GM19043 (cell line): ENCODE results near the gene DLST.

ENCODE experiments used
- ATAC-seq: cut with Tn5 transposase; IDR thresholded peaks from one replicate; pipeline ENCODE4 v1.9.1; 2021; ENCODE audit warnings: low read depth; ENCODE audit not compliant: unreplicated experiment

The DLST gene

DNA sequence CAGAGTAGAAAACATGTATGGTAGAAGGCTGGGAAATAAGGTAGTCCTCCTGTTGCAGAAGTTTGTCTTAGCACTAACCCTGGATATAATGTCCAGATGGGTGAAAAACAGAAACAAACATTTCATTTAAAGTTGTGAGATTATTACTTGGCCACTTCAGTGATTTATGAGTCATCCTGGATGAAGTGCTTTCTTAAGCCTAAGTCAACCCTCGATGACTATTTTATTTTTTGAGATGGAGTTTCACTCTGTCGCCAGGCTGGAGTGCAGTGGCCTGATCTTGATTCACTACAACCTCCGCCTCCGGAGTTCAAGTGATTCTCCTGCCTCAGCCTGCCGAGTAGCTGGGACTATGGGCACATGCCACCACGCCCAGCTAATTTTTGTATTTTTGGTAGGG lies 10.2 kb downstream of the DLST start:
- ATAC-seq, result no peak

DNA sequence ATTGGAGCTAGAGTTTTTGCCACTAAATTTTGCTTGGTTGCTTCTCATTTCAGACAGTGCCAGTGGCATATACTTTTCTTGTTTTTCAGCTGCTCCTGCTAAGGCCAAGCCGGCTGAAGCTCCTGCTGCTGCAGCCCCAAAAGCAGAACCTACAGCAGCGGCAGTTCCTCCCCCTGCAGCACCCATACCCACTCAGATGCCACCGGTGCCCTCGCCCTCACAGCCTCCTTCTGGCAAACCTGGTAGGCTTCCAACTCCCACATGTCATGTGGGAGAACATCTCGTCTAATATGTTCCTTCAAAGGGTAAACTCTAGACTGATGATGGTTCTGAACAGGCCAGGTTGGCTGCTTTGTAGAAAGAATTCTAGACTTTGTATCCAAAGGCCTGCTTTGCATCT lies 11.0 kb downstream of the DLST start:
- no peak for ATAC-seq

- peak; percentile 73 for ATAC-seq
Measured at GRCh38 chr14:74893614-74894091, 11.9 kb downstream of the DLST start.

DNA sequence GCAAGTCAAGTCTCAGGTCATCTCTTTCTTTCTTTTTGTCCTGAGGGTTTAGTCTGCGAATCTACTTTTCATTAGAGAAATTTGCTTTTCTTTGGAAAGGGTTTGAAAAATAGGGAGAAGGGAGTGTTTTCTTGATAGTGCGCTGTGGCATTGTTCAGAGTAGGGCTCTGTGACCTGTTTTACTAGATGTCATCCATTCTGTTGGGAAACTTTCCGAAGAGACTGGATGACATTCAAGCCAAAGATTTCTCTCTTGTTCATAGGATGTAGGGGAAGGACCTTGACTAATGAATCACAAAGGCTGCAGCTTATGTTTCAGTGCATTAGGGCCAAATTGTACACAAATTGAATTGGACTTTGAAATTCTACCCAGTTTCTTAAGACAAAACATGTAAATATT lies 14.7 kb downstream of the DLST start:
- ATAC-seq, result no peak

DNA sequence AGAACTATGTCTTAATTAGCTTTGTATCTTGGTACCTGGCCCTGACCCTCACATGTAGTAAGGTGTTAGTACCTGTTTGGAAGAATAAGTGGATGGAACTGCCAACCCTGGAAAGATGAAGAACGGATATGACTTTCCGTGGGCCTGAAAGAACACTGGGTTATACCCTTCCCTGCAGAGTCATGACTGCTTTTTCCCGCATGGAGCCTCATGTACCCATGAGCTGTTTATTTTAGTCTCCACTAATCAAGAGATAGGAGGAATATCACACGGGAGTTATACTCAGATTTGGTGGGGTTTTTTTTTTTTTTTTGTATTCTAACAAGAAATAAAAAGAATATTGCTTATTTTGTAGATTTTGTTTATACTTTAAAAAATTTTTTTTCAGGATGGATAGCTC lies 15.9 kb downstream of the DLST start:
- no peak for ATAC-seq

DNA sequence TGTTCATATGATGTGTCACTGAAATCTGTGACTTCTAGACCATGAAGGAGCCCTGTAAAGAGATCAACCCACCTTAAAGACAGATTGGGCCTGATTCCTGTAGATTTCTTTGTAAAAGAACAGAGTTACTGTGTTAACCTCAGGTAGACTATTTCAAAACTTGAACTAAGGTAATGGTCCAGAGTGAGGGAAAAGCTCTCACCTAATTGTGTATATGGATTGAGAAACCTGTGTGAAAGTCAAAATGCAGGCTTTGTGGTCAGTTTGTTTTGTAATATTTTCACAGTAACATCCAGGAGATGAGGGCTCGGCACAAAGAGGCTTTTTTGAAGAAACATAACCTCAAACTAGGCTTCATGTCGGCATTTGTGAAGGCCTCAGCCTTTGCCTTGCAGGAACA lies 16.4 kb downstream of the DLST start:
- no peak for ATAC-seq

GRCh38 chr14:74898694-74899093 lies 17.0 kb downstream of the DLST start:
- no peak for ATAC-seq

GRCh38 chr14:74902941-74903705 lies 21.4 kb downstream of the DLST start:
- no peak for ATAC-seq

DNA sequence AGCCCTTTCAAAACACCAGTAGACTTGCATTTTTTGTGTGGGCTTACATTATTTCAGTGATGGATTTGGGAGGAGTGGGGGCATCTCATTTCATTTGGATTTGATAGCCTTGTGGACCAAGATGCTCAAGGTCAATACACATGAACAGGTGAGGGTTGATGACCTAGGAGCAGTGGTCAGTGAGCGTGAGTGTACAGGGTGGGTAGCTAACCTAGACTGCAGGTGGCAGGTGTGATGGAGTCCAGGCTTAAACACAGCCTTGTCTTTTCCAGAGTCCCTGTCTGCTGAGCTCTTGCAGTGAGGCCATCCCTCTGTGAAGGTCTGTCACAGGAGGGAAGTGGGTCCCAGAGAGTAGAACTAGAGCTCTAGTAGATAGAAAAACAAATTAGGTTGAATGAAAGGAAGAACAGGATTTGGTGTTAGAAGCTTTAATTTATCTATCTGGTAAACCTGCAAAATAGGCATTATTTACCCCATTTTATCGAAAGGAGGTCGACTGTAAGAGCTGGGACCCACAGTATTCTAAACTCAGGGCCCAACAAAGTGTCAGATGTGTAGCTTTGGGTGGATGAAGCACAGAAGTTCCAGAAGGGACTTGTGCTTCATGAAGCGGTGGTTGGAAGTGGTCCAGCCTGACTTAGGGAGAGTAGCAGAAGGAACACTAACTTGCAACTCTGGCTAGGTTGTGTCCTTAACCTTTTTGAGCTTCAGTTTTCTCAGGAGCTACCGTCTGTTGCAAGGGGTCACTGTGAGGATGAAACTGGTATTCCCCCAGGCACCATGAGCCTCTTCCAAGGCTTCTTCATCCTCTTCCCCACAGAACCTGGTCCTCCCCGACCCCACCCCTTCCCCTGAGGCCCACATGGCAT lies 23.2 kb downstream of the DLST start:
- no peak for ATAC-seq

DNA sequence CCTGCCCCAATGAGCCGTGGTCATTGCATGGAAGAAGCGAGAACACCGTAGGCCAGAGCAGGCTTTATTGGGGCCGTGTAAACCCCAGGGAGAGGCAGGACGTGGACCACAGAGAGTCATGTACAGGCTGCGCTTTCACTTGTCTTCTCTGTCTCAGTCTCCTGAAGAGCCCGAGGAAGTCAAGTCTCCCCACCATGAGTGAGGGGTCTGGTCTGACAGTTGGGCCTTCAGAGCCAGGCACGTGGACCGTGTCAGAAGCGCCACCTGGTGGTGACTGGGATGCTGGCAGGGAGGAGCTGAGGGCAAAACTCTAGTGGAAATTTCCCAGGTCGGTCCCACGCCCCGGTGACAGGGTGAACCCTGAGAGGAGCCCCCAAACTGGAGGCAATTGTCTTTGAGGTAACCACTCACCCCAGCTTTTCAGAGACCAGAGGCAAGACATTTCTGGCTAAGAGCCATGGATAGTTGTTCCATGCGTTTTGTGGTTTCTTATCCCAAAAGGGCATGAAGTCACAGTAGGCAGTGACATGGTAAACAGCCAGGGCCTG lies 24.0 kb downstream of the DLST start:
- no peak for ATAC-seq

DNA sequence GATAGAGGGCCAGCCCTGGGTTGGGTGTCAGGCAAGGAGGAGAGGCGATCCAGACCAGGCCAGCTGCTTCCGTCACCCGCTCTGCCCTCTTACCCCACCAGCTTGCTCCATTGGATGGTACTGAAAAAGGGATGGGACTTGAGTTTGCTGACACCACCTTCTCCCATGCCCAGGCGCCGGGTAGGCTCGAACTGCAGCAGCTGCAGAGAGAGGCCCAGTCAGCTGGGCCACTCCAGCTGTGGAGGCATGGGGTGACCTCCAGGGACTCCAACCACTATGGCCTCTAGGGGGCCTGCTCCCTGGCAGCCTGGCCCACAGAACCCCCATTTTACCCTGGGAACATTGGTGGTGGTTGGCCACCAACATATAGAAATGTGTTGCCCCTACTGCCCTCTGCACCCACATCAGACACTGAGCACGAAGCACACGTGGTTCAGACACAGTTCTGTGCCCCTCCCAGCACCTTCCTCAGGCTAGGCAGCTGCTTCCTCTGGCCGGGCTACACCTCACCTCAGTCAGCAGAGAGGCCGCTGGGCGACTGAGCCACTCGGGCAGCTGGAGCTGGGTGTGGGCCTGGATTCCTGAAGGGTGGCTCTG lies 25.3 kb downstream of the DLST start:
- ATAC-seq, result no peak

- no peak for ATAC-seq
Measured at GRCh38 chr14:74907744-74908143, 26.0 kb downstream of the DLST start.

DNA sequence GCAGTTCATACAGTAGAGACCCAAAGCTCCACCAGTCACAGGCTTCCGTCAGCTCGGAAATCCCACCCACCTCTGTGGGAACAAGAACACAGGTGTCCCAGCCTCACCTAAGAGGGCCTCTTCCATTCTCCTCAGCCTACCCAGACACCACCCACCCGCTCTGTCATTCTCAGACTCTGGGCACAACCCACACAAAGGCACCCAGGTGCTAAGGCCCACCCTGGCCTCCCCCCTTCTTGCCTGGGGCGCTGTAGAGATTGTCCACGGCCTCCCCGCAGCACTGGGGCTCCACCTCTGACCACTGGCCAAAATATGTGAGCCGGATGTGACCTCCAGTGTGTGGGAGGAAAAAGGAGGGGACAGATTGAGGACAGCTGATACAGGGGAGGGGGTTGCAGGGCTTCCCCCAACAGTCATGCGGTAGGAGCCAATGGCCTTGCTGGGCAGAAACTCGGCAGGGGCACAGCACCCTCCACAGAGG lies 27.2 kb downstream of the DLST start:
- no peak for ATAC-seq

DNA sequence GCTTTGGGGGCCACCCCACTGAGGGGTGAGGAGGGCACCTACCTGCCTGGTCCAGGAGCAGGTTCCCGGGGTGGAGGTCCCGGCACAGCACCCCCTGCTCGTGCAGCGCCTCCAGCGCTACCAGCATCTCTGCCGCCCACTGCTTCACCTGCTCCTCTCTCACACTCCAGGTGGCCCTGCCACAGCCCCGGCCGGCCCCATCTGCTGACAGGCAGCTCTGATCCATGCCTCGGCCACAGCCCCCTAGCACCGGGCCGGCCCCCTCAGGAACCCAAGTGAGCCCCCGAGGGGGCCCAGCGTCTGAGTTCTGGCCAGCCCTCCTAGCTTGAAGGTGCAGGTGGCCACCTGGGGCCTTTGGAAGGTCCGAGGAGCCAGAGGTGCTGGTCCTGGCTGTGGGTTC lies 27.8 kb downstream of the DLST start:
- no peak for ATAC-seq

GRCh38 chr14:74909911-74910310 lies 28.2 kb downstream of the DLST start:
- ATAC-seq, result no peak

- no peak for ATAC-seq
Measured at GRCh38 chr14:74910556-74910955, 28.8 kb downstream of the DLST start.

GRCh38 chr14:74911221-74911620 lies 29.5 kb downstream of the DLST start:
- no peak for ATAC-seq

- no peak for ATAC-seq
Measured at GRCh38 chr14:74911704-74912103, 30.0 kb downstream of the DLST start.

- no peak for ATAC-seq
Measured at GRCh38 chr14:74912111-74912510, 30.4 kb downstream of the DLST start.

DNA sequence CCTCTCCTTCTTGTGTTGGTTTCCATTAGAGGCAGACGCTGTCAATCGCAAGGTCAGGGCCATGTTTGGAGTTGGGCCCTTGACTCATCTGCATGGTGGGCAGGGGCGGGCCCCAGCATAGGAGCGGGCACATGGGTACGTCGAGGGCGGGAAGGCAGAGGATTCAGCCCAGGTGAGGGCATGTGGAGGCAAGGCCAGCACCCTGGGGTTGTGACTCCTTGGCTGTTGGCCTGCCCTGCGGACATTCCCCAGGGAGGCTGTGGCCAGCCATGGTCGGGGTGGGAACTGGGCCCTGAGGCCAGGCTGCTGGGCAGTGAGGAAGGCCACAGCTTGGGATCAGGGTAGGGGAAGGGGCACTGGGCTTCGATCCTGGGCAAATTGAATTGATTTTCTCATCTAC lies 31.1 kb downstream of the DLST start:
- no peak for ATAC-seq

DNA sequence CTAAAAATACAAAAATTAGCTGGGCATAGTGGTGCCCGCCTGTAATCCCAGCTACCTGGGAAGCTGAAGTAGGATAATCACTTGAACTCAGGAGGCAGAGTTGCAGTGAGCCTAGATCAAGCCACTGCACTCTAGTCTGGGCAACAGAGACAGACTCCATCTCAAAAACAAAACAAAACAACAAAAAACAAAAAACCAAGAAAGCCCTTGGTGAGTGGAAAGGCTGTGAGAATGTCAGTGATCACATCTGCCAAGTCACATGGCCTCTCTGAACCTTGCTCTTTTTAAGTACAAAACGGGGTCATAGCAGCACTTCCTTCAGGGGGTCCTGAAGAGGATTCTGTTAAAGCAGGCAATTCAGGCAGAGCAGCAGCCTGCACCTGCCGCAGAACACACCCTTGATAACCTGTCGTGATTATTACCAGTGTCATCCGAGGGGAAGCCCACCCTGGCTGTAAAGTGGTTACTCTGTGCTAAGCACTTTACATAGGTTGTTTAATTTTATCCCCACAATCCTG lies 31.7 kb downstream of the DLST start:
- no peak for ATAC-seq
